COR-L47 (cell line): ENCODE data around the gene CYB561.
A peak's percentile ranks its signal among the peaks of the same experiment; 100 is the strongest.

Experiments
- DNase-seq: peaks from one replicate; lab custom pipeline; 2025; lab: John Stamatoyannopoulos, UW

CYB561 gene

GRCh38 chr17:63433746-63434591 lies 12.1 kb downstream of the CYB561 start:
- DNase-seq = no peak

- DNase-seq = no peak
Measured at GRCh38 chr17:63431939-63432804, 13.9 kb downstream of the CYB561 start.

GRCh38 chr17:63431618-63431938 lies 14.5 kb downstream of the CYB561 start:
- no peak for DNase-seq

DNA sequence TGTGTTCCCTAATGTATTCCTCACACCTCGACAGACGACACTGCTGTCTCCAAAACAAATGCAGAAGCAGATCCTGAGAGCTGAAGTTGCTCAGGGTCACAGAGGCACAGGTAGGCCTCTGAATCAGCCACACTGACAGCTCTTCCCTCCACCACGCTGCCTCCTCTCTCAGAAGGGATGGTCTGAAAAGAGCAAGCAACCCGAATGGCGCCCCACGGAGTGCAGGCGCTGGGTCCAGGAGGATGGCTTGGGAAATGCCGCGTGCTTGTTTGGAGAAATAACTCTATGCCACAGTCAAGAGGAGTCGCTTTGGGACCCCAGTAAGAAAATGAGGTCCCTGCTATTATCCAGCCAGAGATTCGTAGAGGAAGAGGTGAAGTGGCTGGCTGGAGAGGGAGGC lies 15.9 kb downstream of the CYB561 start:
- DNase-seq = no peak

GRCh38 chr17:63429766-63430165 lies 16.3 kb downstream of the CYB561 start:
- no peak for DNase-seq

DNA sequence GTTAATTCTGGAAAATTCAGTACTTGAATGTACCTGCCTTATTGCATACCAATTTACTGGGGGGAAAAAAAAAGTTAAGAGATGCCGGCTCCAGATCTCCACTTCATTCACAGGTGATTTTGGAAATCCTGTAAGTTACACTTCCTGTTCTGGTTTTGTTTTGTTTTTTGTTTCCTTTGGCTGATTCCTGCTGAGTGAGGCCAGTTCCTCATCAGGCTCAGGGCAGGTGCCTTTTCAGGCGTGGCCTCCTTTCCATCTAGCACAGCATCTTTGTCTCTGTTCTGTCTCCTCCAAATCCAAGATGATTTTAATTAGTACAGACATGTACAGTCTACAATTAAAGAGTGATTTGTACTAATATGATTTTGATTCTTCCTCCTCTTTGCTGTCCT lies 19.2 kb downstream of the CYB561 start:
- no peak for DNase-seq

DNA sequence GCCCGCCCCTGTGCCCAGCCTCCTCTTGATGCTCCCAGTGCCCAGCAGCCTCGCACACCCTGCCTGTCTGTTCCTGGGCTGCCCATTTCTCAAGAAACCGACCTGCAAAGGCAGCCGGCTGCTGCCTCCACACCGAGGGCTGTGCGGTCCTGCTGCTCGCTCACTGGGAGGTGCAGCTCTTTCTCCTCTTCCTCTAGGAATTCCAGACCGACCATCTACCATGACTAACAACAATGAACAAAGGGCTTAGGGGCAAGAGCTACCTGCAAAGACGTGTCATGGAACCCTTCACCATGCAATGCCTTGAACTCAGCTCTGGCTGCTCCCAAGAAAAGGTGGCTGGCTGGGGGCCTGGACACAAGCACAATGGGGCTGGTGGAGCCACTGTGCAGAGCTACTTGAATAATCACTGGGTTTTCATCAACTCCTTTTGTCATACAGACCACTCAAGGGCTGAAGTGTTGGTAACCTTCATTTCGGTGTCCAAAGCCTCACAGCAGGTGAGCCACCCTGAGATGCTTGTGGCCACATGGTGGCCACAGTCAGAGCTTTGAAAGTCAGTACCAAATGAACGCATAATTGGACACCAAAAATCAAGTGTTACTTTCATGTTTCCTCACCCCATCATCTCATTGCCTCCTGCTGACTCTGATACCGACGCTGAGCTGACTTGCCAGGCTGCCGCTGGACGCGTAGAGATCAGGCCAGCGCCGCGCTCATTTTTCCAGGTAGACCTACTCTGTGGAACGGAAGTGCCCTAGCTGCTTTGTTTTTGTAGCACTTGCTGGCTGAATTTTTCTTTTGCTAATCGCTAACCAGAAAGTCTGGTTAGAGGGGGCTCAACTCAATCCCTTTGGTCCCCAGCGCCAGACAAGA lies 19.8 kb downstream of the CYB561 start:
- DNase-seq = no peak

DNA sequence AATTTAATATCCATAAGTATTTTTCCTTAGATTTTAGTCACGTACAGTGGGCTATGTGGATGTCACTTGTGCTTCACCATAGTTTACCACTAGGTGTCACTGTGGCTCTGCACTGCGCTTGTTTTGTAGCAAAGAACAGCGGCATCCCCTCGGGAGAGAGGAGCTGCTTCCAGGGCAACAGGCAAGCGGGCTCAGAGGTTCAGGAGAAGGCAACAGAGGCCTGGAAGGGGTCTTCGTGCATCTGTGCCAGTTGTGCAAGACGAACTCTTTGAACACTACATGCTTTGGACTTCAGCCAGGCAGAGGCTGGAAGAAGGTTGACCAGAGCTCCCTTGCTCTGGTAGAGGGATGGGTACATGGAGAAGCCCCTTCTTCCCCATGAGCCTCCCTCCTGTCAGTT lies 20.6 kb downstream of the CYB561 start:
- peak; percentile 71 for DNase-seq

- DNase-seq = no peak
Measured at GRCh38 chr17:63423963-63424362, 22.1 kb downstream of the CYB561 start.

- DNase-seq = no peak
Measured at GRCh38 chr17:63423251-63423950, 22.7 kb downstream of the CYB561 start.

DNA sequence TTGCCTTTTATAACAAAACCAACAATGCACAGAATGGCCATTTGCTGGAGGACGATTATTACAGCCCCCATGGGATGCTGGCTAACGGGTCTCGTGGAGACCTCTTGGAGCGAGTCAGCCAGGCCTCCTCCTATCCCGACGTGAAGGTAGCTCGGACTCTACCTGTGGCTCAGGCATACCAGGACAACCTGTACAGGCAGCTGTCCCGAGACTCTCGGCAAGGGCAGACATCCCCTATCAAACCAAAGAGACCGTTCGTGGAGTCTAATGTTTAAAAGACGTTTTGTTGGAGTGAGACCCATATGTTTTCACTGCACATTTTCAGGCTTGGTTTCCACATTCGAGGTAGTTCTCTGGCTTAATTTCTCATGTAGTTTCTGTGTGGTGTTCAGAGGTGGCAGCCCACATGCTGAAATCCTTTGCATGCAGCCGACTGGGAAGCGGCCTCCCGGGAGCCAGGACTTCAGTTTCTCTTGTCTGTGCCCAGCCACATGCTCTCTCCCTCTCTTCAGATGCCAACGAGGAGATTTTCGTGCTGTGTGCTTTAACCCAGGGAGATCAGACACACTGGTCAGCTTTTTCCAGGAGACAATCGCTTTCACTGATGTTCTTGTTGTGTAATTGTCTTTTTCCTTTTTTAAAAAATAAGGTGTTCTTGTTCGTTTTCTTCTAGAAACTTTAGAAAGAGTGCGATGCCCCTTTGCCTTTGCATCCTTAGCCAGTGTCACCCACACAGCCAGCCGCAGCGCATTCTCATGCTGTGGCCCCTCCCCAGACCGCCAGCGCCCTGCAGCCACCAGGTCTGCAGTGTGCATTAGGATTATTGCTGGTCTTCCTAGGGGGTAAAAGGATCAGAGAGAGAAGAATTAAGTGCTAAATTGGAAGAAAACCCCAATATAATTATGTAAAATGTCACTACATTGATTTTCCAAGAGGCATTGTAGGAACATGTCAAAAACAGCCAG lies 24.1 kb downstream of the CYB561 start:
- no peak for DNase-seq

DNA sequence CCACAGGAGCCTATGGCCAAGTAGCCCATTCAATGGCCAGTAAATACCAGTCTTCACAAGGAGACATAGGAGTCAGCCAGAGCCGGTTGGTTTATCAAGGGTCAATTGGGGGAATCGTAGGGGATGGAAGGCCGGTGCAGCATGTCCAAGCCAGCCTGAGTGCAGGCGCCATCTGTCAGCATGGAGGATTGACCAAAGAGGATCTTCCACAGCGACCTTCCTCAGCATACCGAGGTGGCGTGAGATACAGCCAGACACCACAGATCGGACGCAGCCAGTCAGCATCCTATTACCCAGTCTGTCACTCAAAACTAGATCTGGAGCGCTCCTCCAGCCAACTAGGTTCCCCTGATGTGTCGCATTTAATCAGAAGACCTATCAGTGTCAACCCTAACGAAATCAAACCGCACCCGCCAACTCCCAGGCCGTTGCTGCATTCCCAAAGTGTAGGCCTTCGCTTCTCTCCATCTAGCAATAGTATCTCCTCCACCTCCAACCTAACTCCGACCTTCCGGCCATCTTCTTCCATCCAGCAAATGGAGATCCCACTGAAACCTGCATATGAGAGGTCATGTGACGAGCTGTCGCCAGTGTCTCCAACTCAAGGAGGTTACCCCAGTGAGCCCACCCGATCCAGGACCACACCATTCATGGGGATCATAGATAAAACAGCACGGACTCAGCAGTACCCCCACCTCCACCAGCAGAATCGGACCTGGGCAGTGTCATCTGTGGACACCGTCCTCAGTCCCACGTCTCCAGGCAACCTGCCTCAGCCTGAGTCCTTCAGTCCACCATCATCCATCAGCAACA lies 25.0 kb downstream of the CYB561 start:
- no peak for DNase-seq

- no peak for DNase-seq
Measured at GRCh38 chr17:63419949-63420867, 25.9 kb downstream of the CYB561 start.

GRCh38 chr17:63419398-63419797 lies 26.7 kb downstream of the CYB561 start:
- DNase-seq = no peak

- no peak for DNase-seq
Measured at GRCh38 chr17:63418540-63418939, 27.6 kb downstream of the CYB561 start.

GRCh38 chr17:63414222-63414621 lies 31.9 kb downstream of the CYB561 start:
- no peak for DNase-seq

- no peak for DNase-seq
Measured at GRCh38 chr17:63413128-63413527, 33.0 kb downstream of the CYB561 start.

DNA sequence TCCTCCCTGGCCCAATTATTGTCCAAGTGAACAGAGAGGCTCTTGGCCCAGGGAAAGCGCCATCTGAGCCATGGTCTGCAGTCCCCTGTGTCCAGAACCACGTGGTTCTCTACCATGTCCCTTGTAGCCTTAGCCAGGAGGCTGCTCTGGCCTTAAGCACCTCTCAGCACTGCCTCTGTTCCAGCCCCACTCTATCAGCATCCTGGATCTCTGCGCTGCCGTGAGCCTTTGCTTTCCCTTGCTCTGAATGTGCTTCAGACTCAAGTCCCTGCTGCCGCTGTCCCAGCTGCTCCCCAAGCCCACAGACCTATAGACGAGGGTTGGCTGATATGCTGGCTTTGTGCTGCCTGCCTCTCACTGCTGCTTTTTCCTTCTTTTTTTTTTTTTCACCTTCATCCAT lies 33.9 kb downstream of the CYB561 start:
- no peak for DNase-seq
